Fibroblast of skin of back (primary cell): ENCODE data around the gene SUSD4.

Experiments used
- DNase-seq: peaks from one replicate; pipeline ENCODE4 v3.0.0-alpha.2; 2013

The SUSD4 gene

DNA sequence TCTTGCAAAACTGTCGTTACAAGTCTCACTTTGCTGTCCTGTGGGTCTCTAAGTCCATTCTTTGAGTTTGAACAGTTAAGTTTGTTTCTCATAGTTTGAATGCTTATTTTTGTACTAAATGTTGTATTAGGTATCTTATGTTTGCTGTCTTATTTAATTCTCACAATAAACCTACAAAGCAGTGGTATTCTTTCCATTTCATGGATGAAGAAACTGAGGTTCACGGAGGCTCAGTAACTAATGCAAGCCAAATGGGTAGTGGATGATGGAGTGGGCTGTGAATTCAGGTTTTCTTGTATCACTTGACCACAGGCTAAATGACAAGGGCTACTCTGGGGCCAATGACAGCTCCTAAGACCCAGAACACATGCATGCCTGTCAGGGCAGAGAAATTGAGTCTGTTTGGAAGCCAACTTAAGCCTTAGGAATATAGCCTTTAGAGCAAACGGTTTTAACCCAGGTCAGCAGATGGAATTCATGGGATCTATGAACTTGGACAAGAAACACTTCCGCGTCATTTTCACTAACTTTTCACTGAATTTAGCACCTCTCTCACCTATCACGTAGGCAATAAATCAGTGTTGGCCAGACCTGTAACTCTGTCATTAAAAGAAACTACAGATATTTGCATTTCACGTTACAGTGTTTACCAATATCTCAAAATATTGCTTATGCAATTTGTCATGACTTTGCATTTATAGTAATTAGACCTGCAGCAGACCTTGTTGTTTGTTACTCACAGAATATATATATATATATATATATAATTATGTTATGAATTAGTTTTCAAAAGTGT lies 153.8 kb downstream of the SUSD4 start:
- no peak for DNase-seq

DNA sequence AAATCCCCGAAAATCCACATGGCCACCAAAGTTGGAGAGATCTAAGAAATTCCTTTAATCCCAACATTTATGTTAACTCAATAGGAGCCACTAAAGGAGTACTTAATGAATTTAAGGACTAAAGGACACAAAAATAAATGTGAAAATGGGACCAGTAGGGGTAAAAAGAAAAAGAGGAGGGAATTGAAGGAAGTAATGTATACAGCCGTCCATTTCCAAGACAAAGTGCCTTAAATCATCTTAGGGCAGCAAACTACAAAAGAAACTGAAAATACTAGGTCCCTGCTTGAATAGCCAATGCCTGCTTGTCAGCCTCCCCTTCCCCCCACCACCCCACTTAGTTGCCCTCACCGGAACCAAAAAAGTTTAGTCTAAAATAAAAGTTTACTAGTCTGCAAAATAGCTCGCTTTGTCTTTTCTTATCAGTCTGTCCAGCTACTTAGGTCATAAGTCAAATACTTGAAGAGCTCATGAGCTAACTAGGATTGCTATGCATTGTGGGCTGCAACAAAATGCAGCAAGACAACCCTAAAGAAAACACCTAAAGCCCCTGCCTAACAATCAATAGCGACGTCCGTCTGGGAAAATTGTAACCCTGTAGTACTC lies 154.6 kb downstream of the SUSD4 start:
- DNase-seq: no peak

DNA sequence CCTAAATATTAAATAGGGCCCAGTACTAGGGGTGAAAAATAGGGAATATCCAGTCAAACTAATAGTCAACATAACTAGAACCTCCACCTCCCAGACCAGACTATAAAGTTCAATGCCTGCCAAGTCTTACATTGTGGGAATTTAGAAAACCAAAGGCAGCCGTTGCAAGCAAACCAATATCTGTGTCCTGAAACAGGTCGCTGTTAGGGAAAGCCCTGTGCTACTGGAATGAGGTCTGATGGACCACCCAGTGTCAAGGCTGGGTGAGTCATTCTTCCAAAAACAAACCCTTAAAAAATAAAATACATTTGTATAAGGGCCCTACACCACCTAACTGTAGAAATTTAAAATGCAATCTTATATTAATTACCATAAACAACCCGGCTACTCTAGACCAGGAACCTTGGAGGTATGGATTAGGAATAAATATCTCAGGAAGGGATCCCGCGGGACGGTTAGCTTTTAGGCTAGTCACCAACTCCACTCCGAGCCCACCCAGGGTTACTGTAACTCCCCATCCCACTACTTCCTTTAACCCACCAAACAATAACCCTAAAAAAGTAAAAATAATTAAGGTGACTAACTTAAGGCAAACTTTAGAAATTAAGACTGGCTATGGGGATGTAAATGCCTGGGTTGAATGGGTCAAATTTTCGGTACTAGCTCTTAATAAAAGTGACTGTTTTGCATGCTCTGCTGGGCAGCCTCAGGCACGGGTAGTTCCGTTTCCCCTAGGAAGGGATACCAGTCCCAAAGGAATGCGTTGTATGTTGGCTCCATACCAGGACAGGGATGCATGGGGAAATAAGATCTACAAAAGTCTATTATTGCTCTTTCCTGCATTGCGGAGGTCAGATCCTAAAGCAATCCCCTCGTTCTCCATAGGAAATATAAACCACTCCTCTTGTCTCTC lies 155.6 kb downstream of the SUSD4 start:
- DNase-seq: peak; percentile 46

DNA sequence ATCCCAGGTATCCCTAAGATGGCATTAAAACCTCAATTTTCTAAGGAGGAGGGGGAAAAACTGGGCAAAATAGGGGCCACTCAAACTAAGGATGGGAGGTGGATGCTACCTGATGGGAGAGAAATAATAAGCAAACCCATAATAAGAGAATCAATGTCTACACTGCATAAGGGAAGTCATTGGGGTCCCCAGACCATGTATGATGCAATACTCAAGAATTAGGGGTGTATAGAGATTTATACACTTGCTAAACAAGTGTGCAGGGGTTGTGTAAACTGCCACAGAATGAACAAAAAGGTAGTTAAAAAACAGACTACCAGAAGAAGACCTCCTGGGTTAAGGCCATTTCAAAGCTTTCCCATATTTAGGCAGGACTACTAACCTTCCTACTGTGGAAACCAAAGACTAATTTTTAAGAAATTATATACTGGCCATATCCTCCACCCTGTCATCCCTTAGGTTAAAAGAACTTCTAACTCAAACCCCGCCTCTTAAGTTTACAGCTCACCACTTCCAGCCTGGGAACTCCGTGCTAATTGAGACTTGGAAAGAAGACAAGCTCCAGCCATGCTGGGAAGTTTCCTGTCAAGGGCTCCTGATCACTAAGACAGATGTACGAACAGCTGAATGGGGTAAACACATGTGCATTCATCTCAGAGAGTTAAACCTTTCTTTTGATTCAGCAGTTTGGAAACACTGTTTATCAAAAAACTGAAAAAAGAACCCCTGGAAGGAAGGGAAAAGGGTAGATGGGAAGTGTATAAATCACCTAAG lies 156.5 kb downstream of the SUSD4 start:
- DNase-seq: peak; percentile 43

DNA sequence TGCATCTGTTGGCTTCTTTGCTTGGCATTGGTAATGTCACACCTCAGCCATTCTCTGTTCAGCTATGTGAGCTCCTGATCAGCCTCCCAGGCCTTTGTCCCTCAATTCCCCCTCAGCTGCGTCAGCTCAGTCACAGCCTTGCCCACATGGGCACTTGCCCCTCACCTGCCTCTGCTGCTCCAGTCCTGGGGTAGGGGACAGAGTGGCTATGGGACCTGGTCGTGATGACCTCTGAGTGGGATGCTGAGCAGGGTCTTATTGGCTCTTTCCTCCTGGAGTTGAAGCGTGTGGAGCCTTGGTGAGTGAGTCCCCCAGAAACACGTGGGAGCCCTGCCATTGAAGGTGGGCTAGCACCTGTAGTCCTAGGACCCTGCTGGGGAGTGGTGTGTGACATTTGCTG lies 159.6 kb downstream of the SUSD4 start:
- DNase-seq: no peak

DNA sequence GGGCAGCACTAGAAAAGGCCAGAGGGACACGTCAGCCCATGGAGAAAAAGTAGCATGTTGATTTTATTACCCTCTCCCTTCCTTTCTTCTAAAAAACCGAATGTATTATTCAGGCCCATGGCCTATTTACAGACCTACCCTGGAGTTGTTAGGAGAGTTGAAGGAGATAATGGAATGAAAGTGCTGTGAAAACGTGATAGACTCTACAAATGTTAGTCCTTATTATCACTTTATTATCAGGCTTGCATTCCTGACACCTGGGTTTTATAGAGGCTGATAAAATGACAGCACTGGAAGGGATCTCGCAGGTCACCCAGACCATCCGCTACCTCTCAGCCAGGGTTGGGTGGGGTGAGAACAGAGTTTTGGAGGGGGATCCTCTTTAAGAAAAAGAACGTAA lies 160.3 kb downstream of the SUSD4 start:
- DNase-seq: no peak

DNA sequence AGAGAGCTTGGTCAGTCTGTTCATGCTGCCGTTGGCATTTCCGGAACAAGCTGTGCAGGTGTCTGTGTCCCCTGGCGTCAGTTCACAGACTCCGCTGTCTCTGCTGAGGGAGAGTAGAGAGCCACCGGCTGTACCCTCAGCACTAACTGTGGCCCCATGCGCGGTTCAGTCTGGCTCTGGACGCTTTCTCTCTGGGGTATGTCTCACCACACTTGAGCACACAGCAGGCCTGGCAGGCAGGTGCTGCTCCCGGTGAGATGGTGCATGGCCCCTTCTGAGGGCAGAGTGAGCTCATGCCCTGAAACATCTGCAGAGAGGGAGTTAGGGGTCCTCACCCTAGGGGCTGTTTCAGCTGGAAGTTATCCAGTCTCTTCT lies 161.0 kb downstream of the SUSD4 start:
- no peak for DNase-seq

DNA sequence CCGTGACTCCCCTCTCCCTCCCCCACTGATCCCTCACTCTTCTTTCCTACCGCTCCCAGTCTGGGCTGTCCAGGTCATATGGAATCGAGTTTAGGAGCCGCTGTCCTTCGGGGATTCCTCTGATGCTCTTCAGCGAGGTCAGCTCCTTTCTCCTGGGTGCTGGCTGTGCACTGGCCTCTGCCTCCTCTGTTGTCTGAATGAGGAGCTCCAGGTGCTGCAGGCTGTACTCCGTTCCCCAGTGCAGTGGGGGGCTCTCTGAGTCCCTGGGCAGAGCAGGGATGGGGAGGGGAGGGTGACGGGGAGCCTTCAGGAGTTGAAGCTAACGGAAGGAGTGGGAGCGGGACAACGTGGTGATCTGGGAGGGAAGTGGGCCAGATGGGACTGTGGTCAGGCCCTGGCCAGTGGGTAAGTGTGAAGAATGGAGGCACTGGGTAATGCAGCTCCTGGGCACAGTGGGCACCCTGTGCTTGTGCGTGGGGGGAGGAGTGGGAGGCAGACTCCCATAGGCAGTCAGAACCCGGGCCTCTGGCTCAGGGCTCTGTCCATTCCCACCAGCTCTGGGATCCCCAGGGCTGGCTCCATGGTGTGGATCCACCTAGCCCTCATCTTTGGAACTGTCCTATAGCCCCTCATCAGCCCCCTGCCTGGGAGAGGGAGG lies 161.5 kb downstream of the SUSD4 start:
- no peak for DNase-seq

DNA sequence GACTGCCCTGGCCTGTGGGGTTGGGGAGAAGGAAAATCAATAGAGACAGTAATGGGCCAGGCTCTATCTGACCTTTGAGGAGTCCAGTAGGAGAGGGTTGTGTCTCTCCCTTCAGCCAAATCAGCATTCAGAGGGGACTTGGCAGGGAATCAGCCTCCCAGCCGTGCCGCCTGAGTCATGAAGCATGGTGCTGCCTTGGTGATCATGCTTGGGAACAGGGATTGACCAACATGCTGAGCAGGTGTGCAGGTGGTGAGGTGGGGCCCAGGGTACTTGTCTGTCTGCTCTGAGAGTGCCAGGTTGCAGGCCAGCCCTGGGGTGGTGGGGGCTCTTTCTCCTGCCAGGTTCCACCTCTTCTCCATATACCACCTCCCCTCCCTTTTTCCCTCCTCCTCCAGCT lies 162.0 kb downstream of the SUSD4 start:
- no peak for DNase-seq

DNA sequence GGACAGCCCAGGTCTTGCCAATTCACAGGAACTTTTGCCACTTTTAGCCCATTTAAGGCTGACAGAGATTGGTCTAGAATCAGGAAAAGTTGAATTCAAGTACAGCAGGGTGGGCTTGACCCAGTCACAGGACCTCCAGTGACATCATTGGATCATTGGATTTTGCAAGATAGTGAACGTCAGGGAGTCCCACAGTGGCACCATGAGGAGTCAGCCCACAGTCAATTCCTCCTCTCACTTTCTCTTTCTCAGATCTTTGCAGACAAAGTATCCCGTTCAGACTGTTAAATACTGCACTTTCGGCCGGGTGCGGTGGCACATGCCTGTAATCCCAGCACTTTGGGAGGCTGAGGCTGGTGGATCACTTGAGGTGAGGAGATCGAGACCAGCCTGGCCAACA lies 163.1 kb downstream of the SUSD4 start:
- DNase-seq: no peak

DNA sequence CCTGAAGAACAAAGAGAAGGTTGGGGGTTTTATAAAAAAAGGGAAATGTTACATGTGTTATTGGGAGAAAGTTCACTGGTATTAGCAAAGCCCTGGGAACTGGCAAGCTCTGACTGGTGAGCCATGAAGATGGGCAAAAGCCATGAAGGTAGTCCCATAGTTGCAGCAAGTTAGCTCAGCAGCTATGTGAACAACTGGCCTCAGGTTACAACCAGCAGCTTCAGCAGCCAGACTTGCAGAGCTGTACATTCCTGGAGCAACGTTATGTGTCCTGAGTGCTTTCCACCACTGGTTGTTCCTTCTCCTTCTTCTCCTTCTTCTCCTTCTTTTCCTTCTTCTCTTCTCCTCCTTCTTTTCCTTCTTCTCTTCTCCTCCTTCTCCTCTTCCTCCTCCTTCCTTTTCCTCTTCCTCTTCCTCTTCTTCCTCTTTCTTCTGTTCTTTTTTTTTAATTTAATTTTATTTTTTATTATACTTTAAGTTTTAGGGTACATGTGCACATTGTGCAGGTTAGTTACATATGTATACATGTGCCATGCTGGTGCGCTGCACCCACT lies 164.8 kb downstream of the SUSD4 start:
- no peak for DNase-seq

DNA sequence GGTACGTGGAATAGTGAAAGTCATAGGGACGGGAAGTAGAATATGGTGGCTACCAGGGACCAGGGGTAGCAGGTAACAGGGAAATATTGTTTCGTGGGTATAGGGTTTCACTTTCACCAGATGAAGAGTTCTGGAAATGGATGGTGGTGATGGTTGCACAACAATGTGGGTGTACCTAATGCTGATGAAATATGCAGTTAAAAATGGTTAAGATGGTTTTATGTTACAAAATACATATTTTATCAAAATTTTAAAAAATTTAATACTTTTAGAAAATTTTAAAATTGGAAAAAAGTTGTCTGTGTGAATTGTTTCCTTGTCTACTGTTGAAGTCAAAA lies 165.4 kb downstream of the SUSD4 start:
- no peak for DNase-seq

DNA sequence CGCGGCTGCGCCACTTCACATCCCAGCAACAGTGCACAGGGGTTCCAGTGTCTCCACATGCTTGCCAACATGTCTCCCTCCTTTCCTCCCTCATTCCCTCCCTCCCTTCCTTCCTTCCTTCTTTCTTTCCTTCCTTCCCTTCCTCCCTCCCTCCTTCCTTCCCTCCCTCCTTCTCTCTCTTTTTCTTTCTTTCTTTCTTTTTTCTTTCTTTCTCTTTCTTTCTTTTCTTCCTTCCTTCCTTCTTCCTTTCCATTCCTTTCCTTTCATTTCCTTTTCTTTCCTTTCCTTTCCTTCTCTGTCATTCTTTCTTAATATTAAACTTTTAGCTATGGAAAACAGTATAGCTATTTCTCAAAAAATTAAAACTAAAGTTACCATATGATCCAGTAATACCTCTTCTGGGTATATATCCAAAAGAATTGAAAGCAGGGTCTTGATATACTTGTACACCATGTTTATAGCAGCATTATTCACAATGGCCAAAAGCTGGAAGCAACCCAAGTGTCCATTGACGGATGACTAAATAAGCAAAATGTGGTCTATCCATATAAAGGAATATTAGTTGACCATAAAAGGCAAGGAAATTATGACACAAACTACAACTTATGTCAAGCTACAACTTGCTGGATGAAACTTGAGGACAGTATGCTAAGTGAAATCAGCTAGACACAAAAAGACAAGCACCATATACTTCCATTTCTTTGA lies 165.9 kb downstream of the SUSD4 start:
- DNase-seq: peak; percentile 7

DNA sequence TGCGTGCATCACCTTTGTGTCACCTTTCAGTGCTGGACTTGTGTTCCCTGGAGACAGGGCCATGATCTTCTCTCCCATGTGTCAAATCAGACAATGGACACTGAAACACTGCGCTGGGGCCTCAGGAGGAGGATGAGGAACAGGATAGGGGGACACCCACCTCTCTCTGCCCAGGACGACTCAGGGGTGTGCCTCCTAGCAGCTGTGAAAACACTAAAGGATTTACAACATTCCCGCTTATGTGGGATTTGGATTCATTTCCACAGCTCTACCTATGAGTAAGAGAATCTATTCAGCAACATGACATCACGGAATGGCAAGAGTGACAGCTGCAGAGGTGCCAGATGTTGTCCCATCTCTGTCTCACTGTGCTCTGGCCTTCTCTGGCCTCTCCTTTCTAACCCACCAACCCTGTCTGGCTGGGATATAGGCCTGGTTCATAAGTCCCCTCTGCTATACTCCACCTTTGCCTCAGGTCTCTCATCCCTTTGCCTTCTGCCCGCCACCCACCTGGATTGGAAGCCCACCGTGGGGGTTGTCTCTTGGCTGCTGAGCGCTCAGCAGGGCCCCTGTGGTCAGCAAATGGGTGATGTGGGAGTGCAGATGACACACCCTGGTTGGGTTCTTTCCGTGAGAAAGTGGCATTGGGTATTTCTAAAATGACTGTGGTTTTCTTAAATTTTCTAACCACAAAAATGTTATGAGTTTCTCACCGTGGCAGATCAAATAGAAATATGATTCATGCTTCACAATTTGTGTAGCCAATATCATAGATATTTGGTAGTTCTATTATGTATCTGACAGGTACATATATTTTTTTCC lies 173.9 kb downstream of the SUSD4 start:
- DNase-seq: peak; percentile 62

DNA sequence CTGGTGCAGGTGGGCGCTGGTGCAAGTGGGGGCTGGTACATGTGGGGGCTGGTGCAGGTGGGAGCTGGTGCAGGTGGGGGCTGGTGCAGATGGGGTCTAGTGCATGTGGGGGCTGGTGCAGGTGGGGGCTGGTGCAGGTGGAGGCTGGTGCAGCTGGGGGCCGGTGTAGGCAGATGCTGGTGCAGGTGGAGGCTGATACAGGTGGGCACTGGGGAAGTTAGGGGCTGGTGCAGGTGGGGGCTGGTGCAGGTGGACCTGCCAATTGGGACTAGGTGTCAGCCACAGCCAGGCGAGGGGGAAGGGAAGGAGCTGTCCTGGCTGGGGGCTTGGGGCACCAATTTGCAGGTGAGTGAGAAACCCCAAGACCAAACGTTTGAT lies 174.5 kb downstream of the SUSD4 start:
- DNase-seq: no peak

DNA sequence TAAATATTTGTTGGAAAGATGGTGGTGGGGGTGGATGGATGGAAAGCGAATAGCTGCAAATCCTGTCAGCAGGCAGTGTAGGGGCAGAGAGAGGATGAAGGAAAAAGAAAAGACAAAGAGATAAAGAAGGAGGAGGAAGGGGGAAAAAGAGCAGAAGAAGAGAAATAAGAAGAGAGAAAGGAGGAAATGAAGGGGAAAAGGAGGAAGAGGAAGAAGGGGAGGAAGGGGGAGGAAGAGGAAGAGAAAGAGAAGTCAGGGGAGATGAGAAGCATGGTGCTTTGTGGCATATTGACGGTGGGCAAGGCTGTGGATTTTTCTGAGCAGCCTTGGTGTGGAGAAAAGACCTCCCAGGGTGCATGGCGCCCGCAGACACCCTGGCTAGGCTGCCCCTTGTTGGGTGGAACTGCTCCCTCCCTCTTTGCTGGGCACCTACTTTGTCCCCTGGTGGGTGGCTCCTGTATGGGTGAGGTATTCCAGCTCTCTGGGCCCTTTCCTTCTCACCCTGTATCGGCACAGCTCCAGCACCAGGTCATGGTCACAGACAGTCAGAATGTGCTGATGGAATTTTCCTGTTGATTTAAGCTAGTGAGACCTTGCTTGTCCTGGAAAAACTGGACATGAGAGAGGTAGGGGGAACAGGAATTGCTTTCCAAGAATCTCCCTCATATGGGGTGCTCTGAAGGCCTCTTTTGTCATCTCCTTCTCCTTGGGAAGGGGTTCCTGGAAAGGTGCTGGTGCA lies 175.2 kb downstream of the SUSD4 start:
- no peak for DNase-seq

DNA sequence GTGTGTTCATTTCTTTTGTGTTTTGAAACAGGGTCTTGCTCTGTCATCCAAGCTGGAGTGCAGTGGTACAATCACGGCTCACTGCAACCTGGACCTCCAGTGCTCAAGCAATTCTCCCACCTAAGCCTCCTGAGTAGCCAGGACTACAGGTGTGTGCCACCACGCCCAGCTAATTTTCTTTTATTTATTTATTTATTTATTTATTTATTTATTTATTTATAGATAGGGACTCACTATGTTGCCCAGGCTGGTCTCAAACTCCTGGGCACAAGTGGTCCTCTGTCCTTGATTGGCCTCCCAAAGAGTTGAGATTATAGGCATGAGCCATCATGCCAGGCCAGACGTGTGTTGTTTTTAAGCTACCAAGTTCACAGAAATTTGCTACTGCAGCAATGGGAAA lies 177.2 kb downstream of the SUSD4 start:
- no peak for DNase-seq

DNA sequence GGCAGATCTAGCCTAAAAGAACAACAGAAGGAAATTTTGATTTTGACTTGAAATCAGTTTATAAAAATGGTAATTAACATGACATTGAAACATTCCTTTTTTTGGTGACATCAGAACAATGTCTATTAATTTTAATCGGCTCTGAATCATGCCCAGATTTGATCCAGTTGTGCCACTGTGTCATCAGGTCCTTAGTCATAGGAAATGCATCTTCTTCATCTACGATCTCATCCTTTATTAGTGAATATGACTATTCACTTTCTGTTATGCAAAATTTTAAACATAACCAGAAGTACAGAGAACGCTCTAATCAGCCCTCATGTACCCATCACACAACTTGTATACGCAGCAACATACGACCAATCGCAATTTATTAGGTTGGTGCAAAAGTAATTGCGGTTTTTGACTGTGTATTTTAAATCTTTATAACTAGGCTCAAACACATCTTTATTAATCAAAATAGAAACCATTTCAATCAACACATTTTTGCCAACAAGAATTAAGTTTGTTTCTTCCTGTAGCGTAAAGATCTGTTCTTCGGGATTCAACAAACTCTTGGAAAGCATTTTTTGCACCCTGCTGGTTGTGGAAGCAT lies 180.6 kb downstream of the SUSD4 start:
- DNase-seq: peak; percentile 38

DNA sequence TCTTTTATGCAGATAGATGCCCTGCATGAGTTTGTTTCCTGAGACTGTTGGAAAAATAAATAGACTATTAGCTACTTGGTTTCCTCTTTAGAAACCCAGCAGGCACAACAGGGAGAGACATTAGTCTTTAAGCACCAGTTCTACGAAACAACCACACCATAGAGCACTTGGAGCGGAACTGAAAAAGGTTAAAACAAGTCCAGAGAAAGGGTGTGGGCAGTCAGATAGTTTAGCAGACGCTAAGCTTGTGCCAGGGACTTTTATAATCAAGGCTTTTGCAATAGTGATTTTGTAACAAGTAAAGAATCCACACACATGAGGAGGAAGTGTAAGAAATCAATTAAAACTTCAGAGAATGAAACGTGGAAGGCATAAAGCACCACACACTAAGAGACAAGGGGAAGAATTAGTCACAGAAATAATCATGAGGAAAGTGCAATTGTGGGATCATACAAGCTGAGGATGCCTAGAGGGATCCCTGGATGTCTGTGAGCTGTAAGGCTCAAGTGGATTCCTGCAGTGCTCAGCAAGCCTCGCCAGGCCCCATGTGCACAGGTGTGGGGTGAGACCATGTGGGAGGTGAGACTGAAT lies 183.2 kb downstream of the SUSD4 start:
- DNase-seq: no peak
